Large intestine (tissue), 3 donors: Measurements from ENCODE around the gene TMEM185A. TPM values are rescaled to one million over a fixed set of nuclear protein-coding genes. Genes with fewer than 3 reads are reported as not detected.

Source experiments
- DNase-seq, 2 donors: peaks; one replicate each; pipeline versions ENCODE4 v3.0.0 to v3.0.0-alpha.2; 2013
- H3K27ac ChIP-seq: one replicate; pipeline ENCODE4 v1.5.1; 2013; ENCODE audit warnings: low read length
- H3K27me3 ChIP-seq: 2 replicates; pipeline ENCODE4 v1.6.1; 2013; ENCODE audit warnings: low read length; ENCODE audit not compliant: control insufficient read depth, insufficient read depth
- H3K36me3 ChIP-seq: 2 replicates; pipeline ENCODE4 v1.6.1; 2013; ENCODE audit warnings: low read length; ENCODE audit not compliant: control insufficient read depth, insufficient read depth
- H3K4me1 ChIP-seq: one replicate; pipeline ENCODE4 v1.6.1; 2013; ENCODE audit warnings: low read length; ENCODE audit not compliant: control insufficient read depth, insufficient read depth
- H3K4me3 ChIP-seq: one replicate; pipeline ENCODE4 v1.5.1; 2013; ENCODE audit warnings: low read length
- H3K9me3 ChIP-seq: one replicate; pipeline ENCODE4 v1.6.1; 2013; ENCODE audit warnings: mild to moderate bottlenecking, low read depth, low read length, moderate library complexity; ENCODE audit not compliant: control insufficient read depth
- WGBS: methylation state at CpG from one replicate; pipeline ENCODE4 v1.1.5; 2013; ENCODE audit warnings: low lambda C conversion rate; ENCODE audit not compliant: insufficient coverage; 5-methylcytosine and 5-hydroxymethylcytosine counted together
- polyA plus RNA-seq: library from polyadenylated mRNA; unstranded; fragments of 120-200 nt; gene quantifications from one replicate; pipeline ENCODE4 v1.2.1, GENCODE V29; 2013

The TMEM185A gene
- polyA plus RNA-seq, 1 donor, result 30.5 TPM

- no peaks in the 10 kb centered on the region for H3K36me3 ChIP-seq
- no peaks in the 10 kb centered on the region for H3K9me3 ChIP-seq
- no peak for DNase-seq
- no CpG with 5 or more reads among the region's 1 CpG for WGBS
- H3K27me3 ChIP-seq, result no peaks in the 10 kb centered on the region
- no peak overlapping the region for H3K4me3 ChIP-seq
- H3K4me1 ChIP-seq, result no peaks in the 10 kb centered on the region
- H3K27ac ChIP-seq, result no peak overlapping the region
Measured at GRCh38 chrX:149648932-149649331, 17.3 kb upstream of the TMEM185A start.

- H3K27me3 ChIP-seq, result no peaks in the 10 kb centered on the region
- no CpG with 5 or more reads among the region's 6 CpGs for WGBS
- no peaks in the 10 kb centered on the region for H3K4me1 ChIP-seq
- no peaks in the 10 kb centered on the region for H3K9me3 ChIP-seq
- H3K4me3 ChIP-seq, result no peak overlapping the region
- no peaks in the 10 kb centered on the region for H3K36me3 ChIP-seq
- no peak overlapping the region for H3K27ac ChIP-seq
- DNase-seq, result no peak
Measured at GRCh38 chrX:149647505-149647904, 15.9 kb upstream of the TMEM185A start.

GRCh38 chrX:149643496-149643895, 11.9 kb upstream of the TMEM185A start:
- Histone ChIP-seq H3K36me3 (no peaks in the 10 kb centered on the region), H3K27me3 (no peaks in the 10 kb centered on the region), H3K9me3 (no peaks in the 10 kb centered on the region), H3K4me1 (no peaks in the 10 kb centered on the region), H3K27ac (no peak overlapping the region), H3K4me3 (no peak overlapping the region)
- 40% methylated on average over 1 of the region's 4 CpGs for WGBS
- DNase-seq, result no peak

GRCh38 chrX:149641835-149642234, 10.2 kb upstream of the TMEM185A start:
- no peaks in the 10 kb centered on the region for H3K9me3 ChIP-seq
- H3K27me3 ChIP-seq, result no peaks in the 10 kb centered on the region
- no peaks in the 10 kb centered on the region for H3K4me1 ChIP-seq
- no peaks in the 10 kb centered on the region for H3K36me3 ChIP-seq
- no CpG with 5 or more reads among the region's 2 CpGs for WGBS
- no peak overlapping the region for H3K27ac ChIP-seq
- no peak overlapping the region for H3K4me3 ChIP-seq
- no peak for DNase-seq

- Histone ChIP-seq H3K36me3 (no peaks in the 10 kb centered on the region), H3K27ac (no peak overlapping the region), H3K9me3 (no peaks in the 10 kb centered on the region), H3K27me3 (no peaks in the 10 kb centered on the region), H3K4me1 (no peaks in the 10 kb centered on the region), H3K4me3 (no peak overlapping the region)
- DNase-seq, result no peak
- no CpG with 5 or more reads among the region's 3 CpGs for WGBS
Measured at GRCh38 chrX:149641432-149641831, 9.8 kb upstream of the TMEM185A start.

GRCh38 chrX:149639568-149639967, 8.0 kb upstream of the TMEM185A start:
- Histone ChIP-seq H3K36me3 (no peaks in the 10 kb centered on the region), H3K4me1 (no peaks in the 10 kb centered on the region), H3K27ac (no peak overlapping the region), H3K4me3 (no peak overlapping the region), H3K9me3 (no peaks in the 10 kb centered on the region), H3K27me3 (no peaks in the 10 kb centered on the region)
- no peak for DNase-seq
- WGBS, result no CpG with 5 or more reads among the region's 3 CpGs

- DNase-seq, result no peak
- Histone ChIP-seq H3K4me3 (no peak overlapping the region), H3K27me3 (no peaks in the 10 kb centered on the region), H3K9me3 (no peaks in the 10 kb centered on the region), H3K36me3 (no peaks in the 10 kb centered on the region), H3K4me1 (no peaks in the 10 kb centered on the region), H3K27ac (no peak overlapping the region)
Measured at GRCh38 chrX:149638860-149639259, 7.3 kb upstream of the TMEM185A start.

- no peaks in the 10 kb centered on the region for H3K27me3 ChIP-seq
- DNase-seq, result no peak
- no peaks in the 10 kb centered on the region for H3K9me3 ChIP-seq
- no peaks in the 10 kb centered on the region for H3K36me3 ChIP-seq
- peaks cover 12% of the 10 kb centered on the region for H3K4me1 ChIP-seq
- no peak overlapping the region for H3K27ac ChIP-seq
- H3K4me3 ChIP-seq, result no peak overlapping the region
Measured at GRCh38 chrX:149633511-149633910, 1.9 kb upstream of the TMEM185A start.

- Histone ChIP-seq H3K9me3 (no peaks in the 10 kb centered on the region), H3K27me3 (no peaks in the 10 kb centered on the region), H3K36me3 (no peaks in the 10 kb centered on the region), H3K4me1 (peaks cover 27% of the 10 kb centered on the region), H3K27ac (peak overlapping the region; percentile 60), H3K4me3 (peak overlapping the region; percentile 56)
- DNase-seq, result peak in 1 of 2 donors; percentile 47
- WGBS, result no CpG with 5 or more reads among the region's 16 CpGs
Measured at GRCh38 chrX:149630681-149631233, 835 bp downstream of the TMEM185A start.

- Histone ChIP-seq H3K4me3 (peak overlapping the region; percentile 56), H3K27ac (peak overlapping the region; percentile 60), H3K4me1 (peaks cover 27% of the 10 kb centered on the region), H3K9me3 (no peaks in the 10 kb centered on the region), H3K36me3 (no peaks in the 10 kb centered on the region), H3K27me3 (no peaks in the 10 kb centered on the region)
- WGBS, result no CpG with 5 or more reads among the region's 5 CpGs
- DNase-seq, result peak in 1 of 2 donors; percentile 6
Measured at GRCh38 chrX:149629730-149630387, 1.7 kb downstream of the TMEM185A start.

GRCh38 chrX:149628768-149629167, 2.8 kb downstream of the TMEM185A start:
- Histone ChIP-seq H3K4me1 (peaks cover 27% of the 10 kb centered on the region), H3K4me3 (no peak overlapping the region), H3K27ac (no peak overlapping the region), H3K9me3 (no peaks in the 10 kb centered on the region), H3K27me3 (no peaks in the 10 kb centered on the region), H3K36me3 (no peaks in the 10 kb centered on the region)
- no CpG with 5 or more reads among the region's 2 CpGs for WGBS
- no peak for DNase-seq
